HFFc6 (cell line): ENCODE measurements around the gene EPHA2. TPM values are rescaled to one million over a fixed set of nuclear protein-coding genes. Genes with fewer than 3 reads are reported as not detected.

ENCODE experiments used
- DNase-seq: peaks from one replicate; pipeline ENCODE4 v3.0.0-alpha.2; 2018
- H3K27ac Mint-ChIP-seq: 2 replicates; pipeline ENCODE4 v1.8.0; 2020; ENCODE audit warnings: mild to moderate bottlenecking, mixed read lengths
- H3K27me3 Mint-ChIP-seq: 2 replicates; pipeline ENCODE4 v1.8.0; 2021; ENCODE audit warnings: mild to moderate bottlenecking, moderate library complexity, mixed read lengths; ENCODE audit not compliant: insufficient read depth
- H3K36me3 Mint-ChIP-seq: 2 replicates; pipeline ENCODE4 v1.8.0; 2021; ENCODE audit warnings: low read depth, mixed read lengths
- H3K4me1 Mint-ChIP-seq: 2 replicates; pipeline ENCODE4 v1.8.0; 2020; ENCODE audit warnings: low read depth, mixed read lengths
- H3K4me3 Mint-ChIP-seq: 2 replicates; pipeline ENCODE4 v1.8.0; 2020; ENCODE audit warnings: mild to moderate bottlenecking, moderate library complexity, mixed read lengths
- H3K9me3 Mint-ChIP-seq: 2 replicates; pipeline ENCODE4 v1.8.0; 2020; ENCODE audit warnings: mild to moderate bottlenecking, mixed read lengths
- total RNA-seq, 6 experiments: library from RNA; stranded (reverse); fragmentation: NEBNext Ultra II Directional; extraction: Animal tissue kit (Norgen Biotek cat#: 25700); gene quantifications; 2 replicates in 1 of 6; 3 replicates in 5 of 6; pipeline ENCODE4 v1.2.3, GENCODE V29; 2021
- TF ChIP-seq, protein P1 (sequence below): fragments of 200-600 bp; sonication (generic); IDR thresholded peaks from 2 replicates; pipeline ENCODE4 v1.5.0; 2021; ENCODE audit warnings: antibody characterized with exemption, mild to moderate bottlenecking

The EPHA2 gene
- total RNA-seq, 6 experiments from 2014 or later, result 77.3 to 106 (median 81.2) TPM

DNA sequence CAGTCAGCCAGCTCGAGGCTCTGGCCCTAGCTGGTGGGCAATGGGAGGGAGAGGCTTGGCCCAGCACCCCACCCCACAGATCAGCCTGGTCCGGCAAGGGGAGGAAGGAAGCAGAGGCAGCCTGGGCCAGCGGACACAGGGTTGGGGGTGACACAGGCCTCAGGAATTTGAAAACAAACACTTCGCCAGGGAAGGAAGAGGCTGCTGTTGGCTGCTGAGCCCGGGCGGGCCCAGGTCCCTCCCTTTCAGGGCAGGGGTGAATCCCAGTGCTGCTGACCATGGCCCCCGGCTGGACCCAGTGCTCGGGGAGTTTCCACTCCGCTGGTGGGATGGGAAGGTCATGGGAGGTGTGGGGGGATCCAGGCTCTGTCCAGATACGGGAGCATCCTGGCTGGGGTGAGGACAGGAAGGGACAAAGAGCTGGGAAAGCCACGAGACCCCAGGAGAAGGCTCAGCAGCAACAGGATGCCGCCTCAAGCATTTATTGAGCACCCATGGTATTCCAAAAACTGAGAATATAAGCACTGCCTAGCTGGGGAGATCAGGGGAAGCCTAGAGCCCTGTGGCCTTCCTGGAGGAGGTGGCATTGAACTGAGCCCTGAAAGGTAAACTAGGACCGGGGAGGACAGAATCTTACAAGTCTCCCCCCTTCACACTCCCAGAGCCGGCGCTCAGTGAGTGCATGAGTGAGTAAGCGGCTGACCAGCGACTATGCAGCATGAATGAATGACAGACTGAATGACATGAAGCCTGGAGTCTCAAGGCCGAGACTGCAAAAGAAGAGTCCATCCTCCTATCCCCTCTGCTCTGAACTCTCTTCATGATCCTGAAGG lies 26.2 kb upstream of the EPHA2 start:
- DNase-seq, result peak; percentile 88
- Mint-ChIP-seq H3K4me1 (peaks cover 64% of the 10 kb centered on the region), H3K9me3 (no peaks in the 10 kb centered on the region)

DNA sequence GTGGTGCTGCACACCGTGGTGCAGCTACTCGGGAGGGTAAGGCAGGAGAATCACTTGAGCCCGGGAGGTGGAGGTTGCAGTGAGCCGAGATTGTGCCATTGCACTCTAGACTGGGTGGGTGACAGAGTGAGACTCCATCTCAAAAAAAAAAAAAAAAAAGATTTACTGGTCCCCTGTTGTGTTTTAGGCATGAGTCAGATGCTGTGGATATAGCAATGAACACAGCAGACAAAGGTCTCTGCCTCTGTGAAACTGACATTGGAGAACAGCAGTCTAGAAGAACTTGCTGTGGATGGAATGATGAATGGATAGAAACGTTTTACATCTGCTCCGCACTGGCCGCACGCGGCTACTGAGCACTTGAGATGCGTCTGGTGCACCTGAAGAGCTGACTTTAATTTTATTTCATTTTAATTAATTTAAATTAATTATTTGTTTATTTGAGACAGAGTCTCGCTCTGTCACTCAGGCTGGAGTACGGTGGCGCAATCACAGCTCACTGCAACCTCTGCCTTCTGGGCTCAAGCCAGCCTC lies 24.5 kb upstream of the EPHA2 start:
- no peaks in the 10 kb centered on the region; the same call in 1 of the 2 replicates for H3K27me3 Mint-ChIP-seq
- H3K4me3 Mint-ChIP-seq, result no peak overlapping the region; the same call in 1 of the 2 replicates
- DNase-seq, result peak; percentile 46
- peaks cover 80% of the 10 kb centered on the region for H3K4me1 Mint-ChIP-seq
- no peaks in the 10 kb centered on the region for H3K9me3 Mint-ChIP-seq
- peaks cover 4% of the 10 kb centered on the region; the same call in 1 of the 2 replicates for H3K36me3 Mint-ChIP-seq
- peak overlapping the region; percentile 99 for H3K27ac Mint-ChIP-seq
- TF ChIP-seq, protein P1, sequence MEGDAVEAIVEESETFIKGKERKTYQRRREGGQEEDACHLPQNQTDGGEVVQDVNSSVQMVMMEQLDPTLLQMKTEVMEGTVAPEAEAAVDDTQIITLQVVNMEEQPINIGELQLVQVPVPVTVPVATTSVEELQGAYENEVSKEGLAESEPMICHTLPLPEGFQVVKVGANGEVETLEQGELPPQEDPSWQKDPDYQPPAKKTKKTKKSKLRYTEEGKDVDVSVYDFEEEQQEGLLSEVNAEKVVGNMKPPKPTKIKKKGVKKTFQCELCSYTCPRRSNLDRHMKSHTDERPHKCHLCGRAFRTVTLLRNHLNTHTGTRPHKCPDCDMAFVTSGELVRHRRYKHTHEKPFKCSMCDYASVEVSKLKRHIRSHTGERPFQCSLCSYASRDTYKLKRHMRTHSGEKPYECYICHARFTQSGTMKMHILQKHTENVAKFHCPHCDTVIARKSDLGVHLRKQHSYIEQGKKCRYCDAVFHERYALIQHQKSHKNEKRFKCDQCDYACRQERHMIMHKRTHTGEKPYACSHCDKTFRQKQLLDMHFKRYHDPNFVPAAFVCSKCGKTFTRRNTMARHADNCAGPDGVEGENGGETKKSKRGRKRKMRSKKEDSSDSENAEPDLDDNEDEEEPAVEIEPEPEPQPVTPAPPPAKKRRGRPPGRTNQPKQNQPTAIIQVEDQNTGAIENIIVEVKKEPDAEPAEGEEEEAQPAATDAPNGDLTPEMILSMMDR, result no peak

More for the DNA sequence above, 26.2 kb upstream of the EPHA2 start:
- Mint-ChIP-seq H3K27me3 (no peaks in the 10 kb centered on the region; the same call in 1 of the 2 replicates), H3K4me3 (peak overlapping the region; percentile 83), H3K27ac (peak overlapping the region; percentile 99), H3K36me3 (peaks cover 4% of the 10 kb centered on the region; the same call in 1 of the 2 replicates)
- TF ChIP-seq, protein P1, result no peak

DNA sequence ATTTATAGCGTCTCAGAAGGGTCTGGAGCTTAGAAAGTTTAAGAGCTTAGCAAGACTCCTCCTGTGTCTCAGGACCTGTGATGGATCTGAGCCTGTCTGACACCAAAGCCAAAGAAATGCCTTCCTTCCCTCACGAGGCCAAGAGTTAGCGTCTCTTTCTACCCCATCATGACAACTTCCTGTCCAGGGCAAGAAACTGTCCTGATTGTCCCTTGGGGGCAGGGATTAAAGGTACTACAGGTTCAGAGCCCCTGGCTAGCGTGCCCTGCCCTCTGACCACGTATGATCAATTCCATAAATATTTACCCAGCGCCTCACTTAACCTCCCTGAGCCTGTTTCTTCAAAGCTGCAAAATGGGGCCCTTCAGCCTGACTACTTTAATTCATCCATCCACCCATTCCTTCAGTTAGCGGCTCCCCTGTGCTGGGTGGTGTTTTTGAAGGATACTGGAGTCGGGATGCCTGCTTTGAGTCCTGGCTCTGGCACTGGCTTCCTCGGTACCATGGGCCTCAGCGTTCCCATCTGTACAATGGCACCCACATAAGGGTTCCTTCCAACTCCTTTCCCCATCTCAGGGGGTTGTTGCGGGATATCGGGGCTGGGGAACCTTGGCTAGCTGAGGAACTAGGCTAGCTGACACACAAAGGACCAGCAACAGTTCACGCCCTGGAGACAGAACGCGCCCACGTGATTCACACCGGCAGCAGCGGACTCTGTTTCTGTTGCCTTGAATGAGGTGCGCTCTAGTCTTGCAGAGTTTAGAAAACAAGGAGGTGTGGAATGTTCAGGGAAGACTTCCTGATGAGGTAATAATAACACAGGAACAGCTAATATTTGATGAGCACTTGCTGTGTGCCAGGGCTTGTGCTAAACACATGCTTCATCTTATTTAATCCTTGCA lies 23.0 kb upstream of the EPHA2 start:
- no peak overlapping the region for H3K4me3 Mint-ChIP-seq
- TF ChIP-seq, protein P1, result no peak
- peaks cover 4% of the 10 kb centered on the region; the same call in 1 of the 2 replicates for H3K36me3 Mint-ChIP-seq
- no peak for DNase-seq
- peaks cover 87% of the 10 kb centered on the region for H3K4me1 Mint-ChIP-seq
- peak overlapping the region; percentile 68 for H3K27ac Mint-ChIP-seq
- no peaks in the 10 kb centered on the region; the same call in 1 of the 2 replicates for H3K27me3 Mint-ChIP-seq
- no peaks in the 10 kb centered on the region for H3K9me3 Mint-ChIP-seq

DNA sequence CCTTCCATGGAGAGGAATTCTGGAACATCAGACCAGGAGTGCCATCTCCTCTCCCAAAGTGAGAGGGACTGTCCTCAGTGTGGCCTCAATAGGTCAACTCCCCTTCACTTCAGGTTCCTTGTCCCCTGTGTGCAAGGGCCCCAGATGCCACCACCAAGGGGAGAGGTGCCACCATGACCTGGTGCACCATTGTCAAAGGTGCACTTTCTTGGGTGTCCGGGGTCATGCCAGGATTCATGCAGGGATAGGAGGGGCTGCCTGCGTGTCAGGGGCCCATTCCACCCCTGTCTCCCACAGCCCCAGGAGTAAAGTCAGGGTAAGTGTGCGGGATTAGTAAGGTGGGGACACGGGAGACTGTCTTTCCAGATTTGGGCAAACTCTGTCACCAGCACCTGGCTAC lies 21.4 kb upstream of the EPHA2 start:
- peak overlapping the region; percentile 95 for H3K27ac Mint-ChIP-seq
- no peak for DNase-seq
- H3K36me3 Mint-ChIP-seq, result peaks cover 4% of the 10 kb centered on the region; the same call in 1 of the 2 replicates
- H3K27me3 Mint-ChIP-seq, result no peaks in the 10 kb centered on the region
- peaks cover 89% of the 10 kb centered on the region for H3K4me1 Mint-ChIP-seq
- H3K4me3 Mint-ChIP-seq, result no peak overlapping the region; the same call in 1 of the 2 replicates
- TF ChIP-seq, protein P1, result no peak
- H3K9me3 Mint-ChIP-seq, result no peaks in the 10 kb centered on the region

DNA sequence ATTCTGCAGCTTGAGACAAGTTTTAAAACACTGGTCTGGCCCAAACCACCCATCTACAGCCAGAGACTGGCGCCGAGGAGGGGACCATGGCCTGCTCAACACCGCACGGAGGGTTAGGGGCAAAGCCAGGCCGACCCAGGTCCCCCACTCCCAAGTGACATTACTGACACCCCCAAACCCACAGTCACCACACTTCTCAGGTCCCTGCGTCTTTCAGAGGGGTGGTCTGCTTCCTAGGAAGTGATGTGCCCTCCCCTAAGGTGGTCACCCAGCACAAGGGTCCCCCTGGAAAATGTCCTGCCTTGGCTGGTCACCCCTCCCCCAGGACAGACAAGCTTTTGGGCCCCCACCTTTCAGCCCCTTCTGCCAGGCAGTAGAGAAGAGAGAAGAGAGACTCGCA lies 20.8 kb upstream of the EPHA2 start:
- Mint-ChIP-seq H3K36me3 (peaks cover 4% of the 10 kb centered on the region; the same call in 1 of the 2 replicates), H3K27me3 (no peaks in the 10 kb centered on the region), H3K27ac (peak overlapping the region; percentile 95), H3K4me1 (peaks cover 84% of the 10 kb centered on the region), H3K9me3 (no peaks in the 10 kb centered on the region), H3K4me3 (peak overlapping the region; percentile 71)
- DNase-seq, result no peak
- TF ChIP-seq, protein P1, result no peak
